Neural cell (in vitro differentiated cells): ENCODE measurements around the gene NRG2. TPM values are rescaled to one million over a fixed set of nuclear protein-coding genes. Genes with fewer than 3 reads are reported as not detected.

Experiments
- H2AFZ ChIP-seq: fragments of 200-600, 300-800 bp; sonication (generic), shearing (Covaris generic); 2 replicates; pipeline ENCODE4 v1.6.0; 2014; ENCODE audit warnings: low read depth, mild to moderate bottlenecking, antibody characterized with exemption, low read length, moderate library complexity
- H3F3A ChIP-seq: fragments of 200-600 bp; shearing (Covaris generic); 2 replicates; pipeline ENCODE4 v1.6.1; 2016; ENCODE audit warnings: mild to moderate bottlenecking, moderate library complexity, mixed read lengths, antibody characterized with exemption, low read length; ENCODE audit not compliant: insufficient read depth, poor library complexity, severe bottlenecking
- H3K27ac ChIP-seq: fragments of 200-600, 300-800 bp; sonication (generic), shearing (Covaris generic); 2 replicates; pipeline ENCODE4 v1.5.1; 2014; ENCODE audit warnings: mild to moderate bottlenecking, low read length, moderate library complexity
- H3K27me3 ChIP-seq: fragments of 300-800, 200-600 bp; sonication (generic), shearing (Covaris generic); 2 replicates; pipeline ENCODE4 v1.6.0; 2014; ENCODE audit warnings: mild to moderate bottlenecking, low read depth, low read length, moderate library complexity; ENCODE audit not compliant: insufficient read depth
- H3K36me3 ChIP-seq: fragments of 300-800, 200-600 bp; sonication (generic), shearing (Covaris generic); 2 replicates; pipeline ENCODE4 v1.5.1; 2014; ENCODE audit warnings: mild to moderate bottlenecking, antibody characterized with exemption, low read length, moderate library complexity; ENCODE audit not compliant: insufficient read depth
- H3K4me2 ChIP-seq: fragments of 300-800, 200-600 bp; sonication (generic), shearing (Covaris generic); 2 replicates; pipeline ENCODE4 v1.6.0; 2014; ENCODE audit warnings: mild to moderate bottlenecking, low read length
- H3K4me3 ChIP-seq: fragments of 300-800, 200-600 bp; sonication (generic), shearing (Covaris generic); 2 replicates; pipeline ENCODE4 v1.5.1; 2014; ENCODE audit warnings: mild to moderate bottlenecking, low read length, moderate library complexity
- H3K79me2 ChIP-seq: fragments of 200-600 bp; shearing (Covaris generic); replicated peaks from 2 replicates; pipeline ENCODE4 v1.6.0; 2014; ENCODE audit warnings: mild to moderate bottlenecking, low read length, moderate library complexity; ENCODE audit not compliant: insufficient read depth
- H3K9ac ChIP-seq: fragments of 300-800, 200-600 bp; sonication (generic), shearing (Covaris generic); 2 replicates; pipeline ENCODE4 v1.6.1; 2016; ENCODE audit warnings: mild to moderate bottlenecking, low read length, mixed read lengths
- H3K9me2 ChIP-seq: fragments of 200-600 bp; shearing (Covaris generic); 2 replicates; pipeline ENCODE4 v1.6.1; 2016; ENCODE audit warnings: mild to moderate bottlenecking, low read length, mixed read lengths; ENCODE audit not compliant: insufficient read depth
- H3K9me3 ChIP-seq: fragments of 200-600, 300-800 bp; sonication (generic), shearing (Covaris generic); 2 replicates; pipeline ENCODE4 v1.6.1; 2016; ENCODE audit warnings: mild to moderate bottlenecking, mixed run types, low read length, moderate library complexity, mixed read lengths
- H4K20me1 ChIP-seq: fragments of 200-600 bp; shearing (Covaris generic); 2 replicates; pipeline ENCODE4 v1.6.1; 2016; ENCODE audit warnings: mild to moderate bottlenecking, mixed run types; ENCODE audit not compliant: insufficient read depth
- EP300 ChIP-seq: fragments of 450-650 bp; conservative IDR thresholded peaks from 2 replicates; pipeline ENCODE4 v1.6.1; 2014; ENCODE audit warnings: antibody characterized with exemption, mild to moderate bottlenecking, moderate library complexity; ENCODE audit not compliant: poor library complexity, severe bottlenecking
- EZH2 ChIP-seq: fragments of 200-600, 300-800 bp; shearing (Covaris generic), sonication (generic); IDR thresholded peaks from 2 replicates; pipeline ENCODE4 v1.6.1; 2014; ENCODE audit warnings: antibody characterized with exemption, low read length, borderline replicate concordance, mild to moderate bottlenecking; ENCODE audit not compliant: insufficient read depth, poor library complexity, severe bottlenecking
- MXI1 ChIP-seq: fragments of 450-650 bp; conservative IDR thresholded peaks from 2 replicates; pipeline ENCODE4 v1.6.1; 2014; ENCODE audit warnings: antibody characterized with exemption, mild to moderate bottlenecking; ENCODE audit not compliant: poor library complexity, severe bottlenecking
- POLR2AphosphoS5 ChIP-seq: IDR thresholded peaks from 2 replicates; pipeline ENCODE4 v1.6.1; 2012
- RAD21 ChIP-seq: fragments of 450-650 bp; conservative IDR thresholded peaks from 2 replicates; pipeline ENCODE4 v1.6.1; 2014; ENCODE audit warnings: antibody characterized with exemption, mild to moderate bottlenecking, moderate library complexity
- SMC3 ChIP-seq: fragments of 450-650 bp; conservative IDR thresholded peaks from 2 replicates; pipeline ENCODE4 v1.6.1; 2014; ENCODE audit warnings: antibody characterized with exemption, mild to moderate bottlenecking, moderate library complexity; ENCODE audit not compliant: poor library complexity
- TAF1 ChIP-seq: IDR thresholded peaks from 2 replicates; pipeline ENCODE4 v1.6.1; 2012; ENCODE audit warnings: low read depth
- polyA plus RNA-seq: library from polyadenylated mRNA; depleted of rRNA; stranded (reverse); fragments of >200 nt; gene quantifications from 2 replicates; pipeline ENCODE4 v1.2.3, GENCODE V29; 2014
- TF ChIP-seq, protein P1 (sequence below): fragments of 450-650 bp; IDR thresholded peaks from 2 replicates; pipeline ENCODE4 v1.5.1; 2014; ENCODE audit warnings: antibody characterized with exemption, mild to moderate bottlenecking, moderate library complexity; ENCODE audit not compliant: poor library complexity, severe bottlenecking
- TF ChIP-seq, protein P2 (sequence below): IDR thresholded peaks from 2 replicates; pipeline ENCODE4 v1.6.1; 2012; ENCODE audit warnings: borderline replicate concordance

The NRG2 gene
- polyA plus RNA-seq, 1 donor from 2014 or later = 5.4 TPM

DNA sequence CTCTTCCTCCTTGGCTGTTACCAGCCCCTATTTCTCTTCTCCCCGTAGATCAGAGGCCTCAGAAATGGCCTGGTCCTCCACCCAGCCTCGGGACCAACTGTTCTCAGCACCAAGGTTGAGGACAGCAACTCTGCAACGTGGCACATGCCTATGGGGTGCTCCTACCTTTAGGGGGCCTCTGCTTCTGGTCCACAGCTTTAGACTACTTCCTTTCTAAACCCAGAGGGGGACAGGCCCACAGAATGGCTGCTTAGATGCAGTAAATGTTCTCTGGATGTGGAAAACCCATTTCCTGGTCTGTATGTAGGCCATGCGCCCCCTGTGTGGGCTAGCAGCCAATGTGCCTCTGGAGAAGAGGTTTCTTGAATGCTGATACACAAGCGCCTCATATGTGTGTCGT lies 68.4 kb downstream of the NRG2 start:
- no peak overlapping the region for H3K4me3 ChIP-seq
- H3K79me2 ChIP-seq = no peaks in the 10 kb centered on the region
- no peaks in the 10 kb centered on the region for H3K27me3 ChIP-seq
- TF ChIP-seq POLR2AphosphoS5 (no peak), RAD21 (no peak), EP300 (no peak), MXI1 (no peak), SMC3 (no peak), TAF1 (no peak), EZH2 (no peak)
- TF ChIP-seq, protein P1, sequence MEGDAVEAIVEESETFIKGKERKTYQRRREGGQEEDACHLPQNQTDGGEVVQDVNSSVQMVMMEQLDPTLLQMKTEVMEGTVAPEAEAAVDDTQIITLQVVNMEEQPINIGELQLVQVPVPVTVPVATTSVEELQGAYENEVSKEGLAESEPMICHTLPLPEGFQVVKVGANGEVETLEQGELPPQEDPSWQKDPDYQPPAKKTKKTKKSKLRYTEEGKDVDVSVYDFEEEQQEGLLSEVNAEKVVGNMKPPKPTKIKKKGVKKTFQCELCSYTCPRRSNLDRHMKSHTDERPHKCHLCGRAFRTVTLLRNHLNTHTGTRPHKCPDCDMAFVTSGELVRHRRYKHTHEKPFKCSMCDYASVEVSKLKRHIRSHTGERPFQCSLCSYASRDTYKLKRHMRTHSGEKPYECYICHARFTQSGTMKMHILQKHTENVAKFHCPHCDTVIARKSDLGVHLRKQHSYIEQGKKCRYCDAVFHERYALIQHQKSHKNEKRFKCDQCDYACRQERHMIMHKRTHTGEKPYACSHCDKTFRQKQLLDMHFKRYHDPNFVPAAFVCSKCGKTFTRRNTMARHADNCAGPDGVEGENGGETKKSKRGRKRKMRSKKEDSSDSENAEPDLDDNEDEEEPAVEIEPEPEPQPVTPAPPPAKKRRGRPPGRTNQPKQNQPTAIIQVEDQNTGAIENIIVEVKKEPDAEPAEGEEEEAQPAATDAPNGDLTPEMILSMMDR = no peak
- TF ChIP-seq, protein P2, sequence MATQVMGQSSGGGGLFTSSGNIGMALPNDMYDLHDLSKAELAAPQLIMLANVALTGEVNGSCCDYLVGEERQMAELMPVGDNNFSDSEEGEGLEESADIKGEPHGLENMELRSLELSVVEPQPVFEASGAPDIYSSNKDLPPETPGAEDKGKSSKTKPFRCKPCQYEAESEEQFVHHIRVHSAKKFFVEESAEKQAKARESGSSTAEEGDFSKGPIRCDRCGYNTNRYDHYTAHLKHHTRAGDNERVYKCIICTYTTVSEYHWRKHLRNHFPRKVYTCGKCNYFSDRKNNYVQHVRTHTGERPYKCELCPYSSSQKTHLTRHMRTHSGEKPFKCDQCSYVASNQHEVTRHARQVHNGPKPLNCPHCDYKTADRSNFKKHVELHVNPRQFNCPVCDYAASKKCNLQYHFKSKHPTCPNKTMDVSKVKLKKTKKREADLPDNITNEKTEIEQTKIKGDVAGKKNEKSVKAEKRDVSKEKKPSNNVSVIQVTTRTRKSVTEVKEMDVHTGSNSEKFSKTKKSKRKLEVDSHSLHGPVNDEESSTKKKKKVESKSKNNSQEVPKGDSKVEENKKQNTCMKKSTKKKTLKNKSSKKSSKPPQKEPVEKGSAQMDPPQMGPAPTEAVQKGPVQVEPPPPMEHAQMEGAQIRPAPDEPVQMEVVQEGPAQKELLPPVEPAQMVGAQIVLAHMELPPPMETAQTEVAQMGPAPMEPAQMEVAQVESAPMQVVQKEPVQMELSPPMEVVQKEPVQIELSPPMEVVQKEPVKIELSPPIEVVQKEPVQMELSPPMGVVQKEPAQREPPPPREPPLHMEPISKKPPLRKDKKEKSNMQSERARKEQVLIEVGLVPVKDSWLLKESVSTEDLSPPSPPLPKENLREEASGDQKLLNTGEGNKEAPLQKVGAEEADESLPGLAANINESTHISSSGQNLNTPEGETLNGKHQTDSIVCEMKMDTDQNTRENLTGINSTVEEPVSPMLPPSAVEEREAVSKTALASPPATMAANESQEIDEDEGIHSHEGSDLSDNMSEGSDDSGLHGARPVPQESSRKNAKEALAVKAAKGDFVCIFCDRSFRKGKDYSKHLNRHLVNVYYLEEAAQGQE = no peak
- no peaks in the 10 kb centered on the region for H3K9me3 ChIP-seq
- H2AFZ ChIP-seq = no peak overlapping the region
- no peaks in the 10 kb centered on the region for H4K20me1 ChIP-seq
- H3K9me2 ChIP-seq = no peaks in the 10 kb centered on the region
- no peak overlapping the region for H3K9ac ChIP-seq
- no peaks in the 10 kb centered on the region for H3K36me3 ChIP-seq
- no peak overlapping the region for H3K4me2 ChIP-seq
- H3K27ac ChIP-seq = no peak overlapping the region
- H3F3A ChIP-seq = no peaks in the 10 kb centered on the region

- Histone ChIP-seq H3K9me2 (no peaks in the 10 kb centered on the region), H3K9me3 (no peaks in the 10 kb centered on the region), H3K4me3 (no peak overlapping the region), H3K4me2 (no peak overlapping the region), H3F3A (no peaks in the 10 kb centered on the region), H3K79me2 (no peaks in the 10 kb centered on the region), H3K36me3 (no peaks in the 10 kb centered on the region), H3K9ac (no peak overlapping the region), H4K20me1 (no peaks in the 10 kb centered on the region), H3K27ac (no peak overlapping the region), H3K27me3 (no peaks in the 10 kb centered on the region), H2AFZ (no peak overlapping the region)
- TF ChIP-seq RAD21 (no peak), SMC3 (no peak), MXI1 (no peak), TAF1 (no peak), EP300 (no peak), EZH2 (no peak), POLR2AphosphoS5 (no peak)
- TF ChIP-seq, protein P1 = no peak
- TF ChIP-seq, protein P2 = no peak
Observed at GRCh38 chr5:139971202-139971725, 71.8 kb downstream of the NRG2 start.
